Neural progenitor cell (in vitro differentiated cells): ENCODE results near the gene EDN1. TPM values are rescaled to one million over a fixed set of nuclear protein-coding genes. Genes with fewer than 3 reads are reported as not detected.

ENCODE experiments used
- DNase-seq: peaks from one replicate; pipeline ENCODE4 v3.0.0-alpha.2; 2016; ENCODE audit warnings: low spot score
- H2AFZ ChIP-seq: fragments of 200-600 bp; sonication (generic); replicated peaks from 2 replicates; pipeline ENCODE4 v1.6.1; 2016; ENCODE audit warnings: antibody characterized with exemption
- H3F3A ChIP-seq: fragments of 200-600 bp; sonication (generic); 2 replicates; pipeline ENCODE4 v1.6.1; 2016; ENCODE audit warnings: antibody characterized with exemption, low read depth
- H3K27ac ChIP-seq: fragments of 200-600 bp; sonication (generic); 2 replicates; pipeline ENCODE4 v1.5.1; 2016; ENCODE audit warnings: mild to moderate bottlenecking
- H3K27me3 ChIP-seq: fragments of 200-600 bp; sonication (generic); 2 replicates; pipeline ENCODE4 v1.6.1; 2016; ENCODE audit warnings: mild to moderate bottlenecking, moderate library complexity
- H3K36me3 ChIP-seq: fragments of 200-600 bp; sonication (generic); 2 replicates; pipeline ENCODE4 v1.5.1; 2016
- H3K4me1 ChIP-seq: fragments of 200-600 bp; sonication (generic); 2 replicates; pipeline ENCODE4 v1.6.1; 2016; ENCODE audit warnings: mixed run types
- H3K4me2 ChIP-seq: fragments of 200-600 bp; sonication (generic); 2 replicates; pipeline ENCODE4 v1.6.1; 2016
- H3K4me3 ChIP-seq: fragments of 200-600 bp; sonication (generic); 2 replicates; pipeline ENCODE4 v1.5.1; 2016
- H3K79me2 ChIP-seq: fragments of 200-600 bp; sonication (generic); 2 replicates; pipeline ENCODE4 v1.6.1; 2016; ENCODE audit warnings: low read depth
- H3K9ac ChIP-seq: fragments of 200-600 bp; sonication (generic); 2 replicates; pipeline ENCODE4 v1.6.1; 2016
- H3K9me3 ChIP-seq: fragments of 200-600 bp; sonication (generic); 2 replicates; pipeline ENCODE4 v1.5.1; 2016; ENCODE audit warnings: low read depth
- H4K20me1 ChIP-seq: fragments of 200-600 bp; sonication (generic); 2 replicates; pipeline ENCODE4 v1.6.1; 2016; ENCODE audit warnings: low read depth
- H3K27ac Mint-ChIP-seq: 3 replicates; pipeline ENCODE4 v1.8.0; 2021; ENCODE audit warnings: mixed read lengths
- H3K27me3 Mint-ChIP-seq: 2 replicates; pipeline ENCODE4 v1.8.0; 2022; ENCODE audit warnings: low read depth, mild to moderate bottlenecking, inconsistent platforms, moderate library complexity, mixed read lengths; ENCODE audit not compliant: insufficient read depth
- H3K36me3 Mint-ChIP-seq: 3 replicates; pipeline ENCODE4 v1.8.0; 2021; ENCODE audit warnings: mixed read lengths
- H3K4me1 Mint-ChIP-seq: 3 replicates; pipeline ENCODE4 v1.8.0; 2021; ENCODE audit warnings: mixed read lengths
- H3K4me3 Mint-ChIP-seq: 3 replicates; pipeline ENCODE4 v1.8.0; 2021; ENCODE audit warnings: mild to moderate bottlenecking, moderate library complexity, mixed read lengths
- H3K9me3 Mint-ChIP-seq: 3 replicates; pipeline ENCODE4 v1.8.0; 2020; ENCODE audit warnings: mixed read lengths
- EZH2 ChIP-seq: fragments of 200-600 bp; sonication (generic); IDR thresholded peaks from 2 replicates; pipeline ENCODE4 v1.6.1; 2017; ENCODE audit warnings: antibody characterized with exemption, mild to moderate bottlenecking, moderate library complexity
- EZH2phosphoT487 ChIP-seq: fragments of 200-600 bp; sonication (generic); IDR thresholded peaks from 2 replicates; pipeline ENCODE4 v1.6.1; 2017; ENCODE audit warnings: antibody characterized with exemption
- total RNA-seq: library from RNA; depleted of rRNA; stranded (reverse); fragments of >200 nt; gene quantifications from 2 replicates; pipeline ENCODE4 v1.2.3, GENCODE V29; 2015; ENCODE audit warnings: low replicate concordance
- TF ChIP-seq, protein P1 (sequence below): fragments of 200-600 bp; sonication (generic); IDR thresholded peaks from 2 replicates; pipeline ENCODE4 v1.5.1; 2017; ENCODE audit warnings: antibody characterized with exemption, mild to moderate bottlenecking

The EDN1 gene
- total RNA-seq, 1 donor from 2014 or later, result 2.9 TPM

DNA sequence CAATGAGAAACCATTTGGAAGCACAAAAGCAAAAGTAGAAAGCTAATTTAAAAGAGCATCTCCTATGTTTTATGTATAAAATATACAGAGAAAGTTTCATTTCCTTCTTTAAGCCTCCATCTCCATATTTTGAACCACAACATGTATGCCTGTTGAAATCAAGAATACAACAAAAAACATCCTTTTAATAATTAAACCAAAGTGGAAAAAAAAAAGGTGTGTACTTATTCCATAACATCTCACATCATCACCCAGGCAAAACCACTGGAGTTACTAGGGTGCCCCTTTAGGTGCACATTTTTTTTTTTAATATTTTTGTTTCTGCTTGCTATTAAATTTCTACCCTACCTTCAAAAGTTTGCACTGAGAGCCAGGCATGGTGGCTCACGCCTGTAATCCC, 43.0 kb downstream of the EDN1 start:
- Histone ChIP-seq H3K27ac (no peak overlapping the region), H3F3A (peaks cover 15% of the 10 kb centered on the region), H3K9ac (no peak overlapping the region), H3K4me1 (peaks cover 12% of the 10 kb centered on the region), H3K27me3 (no peaks in the 10 kb centered on the region), H2AFZ (no peak overlapping the region), H3K4me3 (no peak overlapping the region), H3K36me3 (no peaks in the 10 kb centered on the region), H4K20me1 (no peaks in the 10 kb centered on the region), H3K9me3 (no peaks in the 10 kb centered on the region), H3K4me2 (no peak overlapping the region), H3K79me2 (no peaks in the 10 kb centered on the region)
- TF ChIP-seq, protein P1, sequence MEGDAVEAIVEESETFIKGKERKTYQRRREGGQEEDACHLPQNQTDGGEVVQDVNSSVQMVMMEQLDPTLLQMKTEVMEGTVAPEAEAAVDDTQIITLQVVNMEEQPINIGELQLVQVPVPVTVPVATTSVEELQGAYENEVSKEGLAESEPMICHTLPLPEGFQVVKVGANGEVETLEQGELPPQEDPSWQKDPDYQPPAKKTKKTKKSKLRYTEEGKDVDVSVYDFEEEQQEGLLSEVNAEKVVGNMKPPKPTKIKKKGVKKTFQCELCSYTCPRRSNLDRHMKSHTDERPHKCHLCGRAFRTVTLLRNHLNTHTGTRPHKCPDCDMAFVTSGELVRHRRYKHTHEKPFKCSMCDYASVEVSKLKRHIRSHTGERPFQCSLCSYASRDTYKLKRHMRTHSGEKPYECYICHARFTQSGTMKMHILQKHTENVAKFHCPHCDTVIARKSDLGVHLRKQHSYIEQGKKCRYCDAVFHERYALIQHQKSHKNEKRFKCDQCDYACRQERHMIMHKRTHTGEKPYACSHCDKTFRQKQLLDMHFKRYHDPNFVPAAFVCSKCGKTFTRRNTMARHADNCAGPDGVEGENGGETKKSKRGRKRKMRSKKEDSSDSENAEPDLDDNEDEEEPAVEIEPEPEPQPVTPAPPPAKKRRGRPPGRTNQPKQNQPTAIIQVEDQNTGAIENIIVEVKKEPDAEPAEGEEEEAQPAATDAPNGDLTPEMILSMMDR, result no peak
- Mint-ChIP-seq H3K27me3 (no peaks in the 10 kb centered on the region), H3K9me3 (no peaks in the 10 kb centered on the region), H3K4me1 (no peaks in the 10 kb centered on the region), H3K27ac (no peak overlapping the region), H3K36me3 (no peaks in the 10 kb centered on the region), H3K4me3 (no peak overlapping the region)
- no peak for DNase-seq

DNA sequence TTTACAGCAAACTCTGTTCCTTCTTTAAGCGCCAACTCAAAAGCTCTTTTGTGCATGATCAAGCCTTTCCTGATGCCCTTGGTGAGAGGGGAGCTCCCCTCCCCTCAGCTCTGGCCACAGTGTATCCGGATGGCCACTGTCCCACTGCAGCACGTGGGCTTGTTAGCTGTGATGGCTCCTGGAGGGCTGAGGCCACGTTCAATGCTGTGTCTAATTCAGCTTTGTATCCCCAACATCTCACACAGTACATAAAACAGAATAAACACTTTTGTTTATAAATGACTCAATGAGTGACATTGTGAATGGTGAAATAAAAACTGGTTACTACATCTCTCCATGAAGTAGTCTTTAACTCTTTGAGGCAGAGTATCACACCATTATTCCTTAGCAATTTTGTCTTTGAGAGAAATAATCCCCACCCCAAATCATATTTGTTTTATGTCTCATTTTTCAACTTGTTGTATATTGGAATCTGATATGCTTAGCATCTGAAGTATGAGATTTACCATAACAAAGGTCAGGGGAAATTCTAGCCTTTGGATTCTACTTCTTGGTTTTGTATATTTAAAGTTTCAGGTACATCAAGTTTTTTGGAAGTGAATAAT, 44.5 kb downstream of the EDN1 start:
- TF ChIP-seq, protein P1, result no peak
- TF ChIP-seq EZH2, result no peak
- TF ChIP-seq EZH2phosphoT487, result no peak
- no peaks in the 10 kb centered on the region for H3K36me3 Mint-ChIP-seq
- H3K4me1 Mint-ChIP-seq, result no peaks in the 10 kb centered on the region
- H3K27ac ChIP-seq, result no peak overlapping the region
- no peak overlapping the region for H3K9ac ChIP-seq
- no peaks in the 10 kb centered on the region for H3K9me3 Mint-ChIP-seq
- H3K27me3 ChIP-seq, result no peaks in the 10 kb centered on the region
- no peak overlapping the region for H2AFZ ChIP-seq
- H4K20me1 ChIP-seq, result no peaks in the 10 kb centered on the region
- H3K27me3 Mint-ChIP-seq, result no peaks in the 10 kb centered on the region
- DNase-seq, result no peak
- H3K4me3 ChIP-seq, result no peak overlapping the region
- peaks cover 12% of the 10 kb centered on the region for H3K4me1 ChIP-seq
- H3K27ac Mint-ChIP-seq, result no peak overlapping the region
- H3F3A ChIP-seq, result peaks cover 15% of the 10 kb centered on the region
- H3K36me3 ChIP-seq, result no peaks in the 10 kb centered on the region
- no peaks in the 10 kb centered on the region for H3K9me3 ChIP-seq
- no peaks in the 10 kb centered on the region for H3K79me2 ChIP-seq
- H3K4me3 Mint-ChIP-seq, result no peak overlapping the region
- no peak overlapping the region for H3K4me2 ChIP-seq

DNA sequence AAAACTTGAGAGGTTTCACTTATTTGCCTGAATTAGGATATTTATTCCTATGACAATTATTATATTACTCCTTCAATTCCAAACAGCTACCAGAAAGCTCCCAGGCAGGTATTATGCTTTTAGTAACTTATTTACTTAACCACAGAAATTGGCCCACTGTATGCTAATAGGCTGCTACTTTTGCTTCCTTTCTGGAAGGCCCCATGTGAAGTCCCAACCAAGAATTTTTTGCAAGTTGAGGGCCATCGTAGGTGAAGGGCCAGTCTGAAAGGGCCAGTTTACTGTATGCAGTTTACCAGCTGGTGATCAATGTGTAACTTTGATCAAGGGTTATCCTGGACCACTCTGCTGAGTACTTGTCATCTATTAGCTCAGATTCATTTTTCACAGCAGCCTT, 45.0 kb downstream of the EDN1 start:
- Mint-ChIP-seq H3K36me3 (no peaks in the 10 kb centered on the region), H3K27me3 (peaks cover 3% of the 10 kb centered on the region), H3K27ac (no peak overlapping the region), H3K4me1 (no peaks in the 10 kb centered on the region), H3K9me3 (no peaks in the 10 kb centered on the region), H3K4me3 (no peak overlapping the region)
- Histone ChIP-seq H3K79me2 (no peaks in the 10 kb centered on the region), H3K4me3 (no peak overlapping the region), H4K20me1 (no peaks in the 10 kb centered on the region), H3K36me3 (no peaks in the 10 kb centered on the region), H3K27me3 (no peaks in the 10 kb centered on the region), H3K4me2 (no peak overlapping the region), H2AFZ (no peak overlapping the region), H3K27ac (no peak overlapping the region), H3K4me1 (peaks cover 12% of the 10 kb centered on the region), H3K9ac (no peak overlapping the region), H3F3A (peaks cover 15% of the 10 kb centered on the region), H3K9me3 (no peaks in the 10 kb centered on the region)
- no peak for TF ChIP-seq EZH2
- TF ChIP-seq, protein P1, result no peak
- TF ChIP-seq EZH2phosphoT487, result no peak
- no peak for DNase-seq
